ENCODE measurements around the gene LARGE1.

DNA sequence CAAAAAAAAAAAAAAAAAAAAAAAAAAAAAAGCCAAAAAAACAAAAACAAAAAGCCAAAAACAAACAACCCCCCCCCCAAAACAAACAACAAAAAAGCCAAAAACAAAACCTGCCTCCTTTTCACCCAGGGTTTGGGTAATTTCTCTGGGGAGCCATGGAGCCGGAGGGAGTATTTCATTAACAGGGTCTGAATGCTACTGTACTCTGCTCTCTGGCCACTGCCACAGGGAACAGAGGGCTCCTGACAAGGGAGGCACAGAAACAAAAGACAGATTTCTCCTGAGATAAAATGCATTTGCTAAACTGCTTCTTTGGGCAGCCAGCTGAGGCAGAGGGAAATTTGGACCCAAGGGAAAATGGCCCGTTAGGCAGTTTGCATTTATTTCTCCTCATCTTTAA lies 596.0 kb downstream of the LARGE1 start:
- no peak for TF ChIP-seq POLR2A (IDR thresholded peaks at IDR 0.05)
- TF ChIP-seq, protein P1, sequence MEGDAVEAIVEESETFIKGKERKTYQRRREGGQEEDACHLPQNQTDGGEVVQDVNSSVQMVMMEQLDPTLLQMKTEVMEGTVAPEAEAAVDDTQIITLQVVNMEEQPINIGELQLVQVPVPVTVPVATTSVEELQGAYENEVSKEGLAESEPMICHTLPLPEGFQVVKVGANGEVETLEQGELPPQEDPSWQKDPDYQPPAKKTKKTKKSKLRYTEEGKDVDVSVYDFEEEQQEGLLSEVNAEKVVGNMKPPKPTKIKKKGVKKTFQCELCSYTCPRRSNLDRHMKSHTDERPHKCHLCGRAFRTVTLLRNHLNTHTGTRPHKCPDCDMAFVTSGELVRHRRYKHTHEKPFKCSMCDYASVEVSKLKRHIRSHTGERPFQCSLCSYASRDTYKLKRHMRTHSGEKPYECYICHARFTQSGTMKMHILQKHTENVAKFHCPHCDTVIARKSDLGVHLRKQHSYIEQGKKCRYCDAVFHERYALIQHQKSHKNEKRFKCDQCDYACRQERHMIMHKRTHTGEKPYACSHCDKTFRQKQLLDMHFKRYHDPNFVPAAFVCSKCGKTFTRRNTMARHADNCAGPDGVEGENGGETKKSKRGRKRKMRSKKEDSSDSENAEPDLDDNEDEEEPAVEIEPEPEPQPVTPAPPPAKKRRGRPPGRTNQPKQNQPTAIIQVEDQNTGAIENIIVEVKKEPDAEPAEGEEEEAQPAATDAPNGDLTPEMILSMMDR (IDR thresholded peaks at IDR 0.05 in 8 of 11, conservative IDR thresholded peaks at IDR 0.05 in 3 of 11), result no peak
- TF ChIP-seq POLR2AphosphoS5 (IDR thresholded peaks at IDR 0.05), result no peak
